ENCODE results near the gene FIBIN.
"Not testable (repeated sequence)": the region's sequence is repeated elsewhere in the genome, so short reads cannot be mapped to it uniquely, and the experiment has no call there.

The FIBIN gene

DNA sequence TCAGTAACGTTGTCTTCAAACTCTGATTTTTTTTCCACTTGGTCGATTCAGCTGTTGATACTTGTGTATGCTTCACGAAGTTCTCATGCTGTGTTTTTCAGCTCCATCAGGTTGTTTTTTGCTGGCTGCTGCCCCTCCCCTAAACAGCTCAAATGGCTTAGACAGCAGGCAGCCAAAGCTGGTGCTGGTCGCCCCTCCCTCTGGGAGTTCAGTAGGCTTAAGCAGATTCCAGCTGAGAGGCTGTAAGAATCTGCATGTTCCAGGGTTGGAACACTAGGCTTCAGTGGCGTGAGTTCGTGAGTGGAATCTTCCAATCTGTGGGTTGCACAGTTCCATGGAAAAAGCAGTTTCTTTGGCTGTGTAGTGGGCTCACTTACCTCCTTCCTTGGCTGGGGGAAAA, 10.3 kb upstream of the FIBIN start:
- no peak for DNase-seq

DNA sequence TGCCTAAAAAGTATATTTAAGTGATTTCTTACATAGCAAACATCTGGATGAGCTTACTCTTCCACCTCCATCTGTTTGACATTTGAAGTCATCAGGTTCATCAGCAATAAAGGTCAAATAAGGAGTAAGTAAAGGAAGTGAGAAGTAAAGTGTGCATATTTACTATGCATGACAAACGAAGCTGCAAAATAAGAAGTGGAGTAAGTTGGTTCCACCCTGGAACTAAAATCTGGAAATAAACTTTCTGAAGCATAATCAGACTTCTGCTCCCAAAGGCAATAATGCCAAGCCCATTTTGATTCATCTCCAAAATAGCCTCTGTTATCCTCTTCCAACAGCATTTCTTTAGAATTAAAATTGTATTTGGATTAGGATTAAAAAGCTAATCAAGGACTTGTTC, 8.4 kb upstream of the FIBIN start:
- DNase-seq: no peak

DNA sequence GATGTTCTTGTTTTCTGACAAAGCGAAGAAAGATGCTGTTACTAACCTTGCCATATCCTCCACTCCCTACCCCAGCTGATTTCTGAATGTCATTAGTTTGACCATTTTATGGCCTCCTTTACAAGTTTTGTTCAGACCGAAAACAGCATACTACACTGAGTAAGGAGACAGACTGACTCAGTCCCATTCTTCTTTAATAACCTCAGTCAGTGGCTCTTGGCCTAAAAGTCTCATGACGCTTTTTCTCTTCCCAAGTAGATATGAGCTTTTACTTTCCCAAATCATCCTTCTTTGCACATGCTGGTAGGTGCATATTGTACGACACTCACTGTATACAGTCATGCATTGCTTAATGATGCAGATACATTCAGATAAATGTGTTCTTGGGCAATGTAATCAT, 8.0 kb upstream of the FIBIN start:
- DNase-seq: no peak

DNA sequence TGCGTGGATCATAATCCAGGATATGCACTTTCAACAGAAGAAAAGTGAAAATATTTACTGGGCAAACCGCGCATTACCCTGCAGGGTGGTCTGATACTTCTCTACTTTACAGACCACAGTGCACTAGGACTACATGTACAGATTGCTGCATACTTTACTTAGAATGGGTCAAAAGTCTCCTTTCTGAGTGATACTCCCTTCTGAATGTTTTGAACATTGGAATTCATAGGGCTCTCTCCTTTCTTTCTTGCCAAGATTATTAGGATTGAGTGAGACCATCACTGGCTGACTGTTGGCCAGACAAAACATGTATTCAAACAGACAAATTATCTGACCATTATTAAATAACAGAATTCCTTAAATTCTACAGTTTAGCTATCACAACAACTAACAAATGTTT, 6.6 kb upstream of the FIBIN start:
- DNase-seq: no peak

DNA sequence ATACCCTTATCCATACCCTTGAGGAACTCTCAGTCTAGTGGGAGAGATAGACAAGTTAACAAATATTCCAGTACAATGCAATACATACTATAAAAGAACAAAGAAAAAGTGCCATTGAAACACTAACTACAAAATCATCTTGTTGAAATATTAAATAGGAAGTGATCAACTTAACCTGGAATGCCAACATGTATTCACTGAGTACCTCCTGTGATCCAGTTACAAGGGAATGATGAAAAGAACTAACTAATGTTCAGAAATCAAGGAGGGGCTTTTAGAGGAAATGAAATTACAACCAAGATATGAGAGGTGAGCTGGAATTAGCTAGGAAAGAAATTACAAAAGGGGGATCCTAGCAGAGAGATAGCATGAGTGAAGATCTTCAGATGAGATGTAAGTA, 6.2 kb upstream of the FIBIN start:
- DNase-seq: no peak

DNA sequence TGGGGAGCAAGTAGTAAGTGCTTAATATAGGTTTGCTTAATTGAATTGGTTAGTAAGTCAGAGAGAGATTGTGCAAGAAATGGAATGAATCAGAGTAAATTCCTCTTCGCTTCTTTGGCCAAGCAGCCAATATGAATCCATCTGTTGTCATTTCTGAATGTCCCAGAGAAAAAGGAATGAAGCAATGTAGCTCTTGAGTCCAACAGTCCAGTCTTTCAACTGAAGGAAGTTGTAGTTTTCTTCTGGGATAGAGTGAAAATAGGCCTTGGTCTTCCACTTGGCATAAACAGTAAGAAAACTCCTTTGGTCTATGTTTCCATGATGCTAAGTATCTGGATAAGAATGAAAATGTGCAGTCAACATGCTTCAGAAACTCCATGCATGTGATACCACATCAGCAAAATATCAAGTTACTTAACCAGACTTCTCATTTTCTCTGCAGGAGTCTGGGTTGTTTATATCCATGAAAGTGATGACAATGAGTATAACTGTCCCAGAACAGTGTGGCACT, 1.8 kb upstream of the FIBIN start:
- DNase-seq: no peak

DNA sequence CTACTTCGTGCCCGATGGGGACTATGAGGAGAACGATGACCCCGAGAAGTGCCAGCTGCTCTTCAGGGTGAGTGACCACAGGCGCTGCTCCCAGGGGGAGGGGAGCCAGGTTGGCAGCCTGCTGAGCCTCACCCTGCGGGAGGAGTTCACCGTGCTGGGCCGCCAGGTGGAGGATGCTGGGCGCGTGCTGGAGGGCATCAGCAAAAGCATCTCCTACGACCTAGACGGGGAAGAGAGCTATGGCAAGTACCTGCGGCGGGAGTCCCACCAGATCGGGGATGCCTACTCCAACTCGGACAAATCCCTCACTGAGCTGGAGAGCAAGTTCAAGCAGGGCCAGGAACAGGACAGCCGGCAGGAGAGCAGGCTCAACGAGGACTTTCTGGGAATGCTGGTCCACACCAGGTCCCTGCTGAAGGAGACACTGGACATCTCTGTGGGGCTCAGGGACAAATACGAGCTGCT, 751 bp downstream of the FIBIN start:
- DNase-seq: no peak

DNA sequence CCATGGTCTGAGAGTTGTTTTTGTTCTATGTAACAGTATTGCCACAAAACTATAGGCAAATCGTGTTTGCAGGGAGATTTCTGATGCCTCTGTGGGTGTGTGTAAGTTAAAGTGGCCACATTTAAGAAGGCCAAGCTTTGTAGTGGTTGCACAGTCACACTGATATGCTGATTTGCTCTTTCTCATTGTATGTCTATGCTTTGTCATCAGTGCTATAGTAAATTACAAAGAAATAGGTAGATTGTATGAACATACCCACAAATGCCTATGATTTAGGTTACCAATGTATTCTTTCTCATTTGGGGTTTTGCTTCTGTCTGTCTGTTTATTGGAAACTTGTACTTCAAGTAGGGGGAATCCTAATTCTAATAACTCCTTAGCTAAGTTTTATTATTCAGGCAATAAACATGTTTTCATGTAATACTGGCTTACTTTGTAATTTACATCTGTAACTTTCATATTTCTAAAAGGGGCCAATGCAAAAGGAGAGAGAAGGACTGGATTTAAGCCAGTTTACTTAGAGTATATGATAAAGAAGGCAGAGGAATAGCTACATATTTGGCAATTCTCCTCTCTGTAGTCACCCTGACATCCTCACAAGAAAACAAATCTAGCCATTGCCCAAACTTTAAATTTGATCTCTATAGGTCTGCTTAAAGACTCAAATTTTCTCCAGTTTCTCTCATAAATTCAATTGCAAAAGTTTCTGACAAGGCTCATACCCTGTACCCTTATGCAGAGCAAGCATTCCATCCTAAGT, 2.0 kb downstream of the FIBIN start:
- DNase-seq: no peak

DNA sequence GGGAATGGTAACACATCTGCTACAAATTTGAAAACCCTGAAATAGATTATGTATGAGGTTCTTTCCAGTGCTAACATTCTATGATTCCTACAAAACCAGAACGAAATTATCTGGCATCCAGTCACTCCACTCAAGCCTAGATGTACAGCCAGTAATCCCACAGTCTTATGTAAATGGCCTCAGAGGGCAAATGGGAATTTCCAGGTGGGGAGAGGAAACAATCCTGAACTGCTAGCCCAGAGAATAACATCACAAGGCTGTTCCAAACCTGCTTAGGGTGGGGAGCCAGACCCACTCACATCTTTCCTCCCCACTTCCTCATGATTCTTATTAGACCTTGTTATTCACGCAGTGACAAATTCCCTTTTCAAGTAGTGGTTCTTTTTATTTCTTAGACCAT, 3.5 kb downstream of the FIBIN start:
- DNase-seq: no peak

DNA sequence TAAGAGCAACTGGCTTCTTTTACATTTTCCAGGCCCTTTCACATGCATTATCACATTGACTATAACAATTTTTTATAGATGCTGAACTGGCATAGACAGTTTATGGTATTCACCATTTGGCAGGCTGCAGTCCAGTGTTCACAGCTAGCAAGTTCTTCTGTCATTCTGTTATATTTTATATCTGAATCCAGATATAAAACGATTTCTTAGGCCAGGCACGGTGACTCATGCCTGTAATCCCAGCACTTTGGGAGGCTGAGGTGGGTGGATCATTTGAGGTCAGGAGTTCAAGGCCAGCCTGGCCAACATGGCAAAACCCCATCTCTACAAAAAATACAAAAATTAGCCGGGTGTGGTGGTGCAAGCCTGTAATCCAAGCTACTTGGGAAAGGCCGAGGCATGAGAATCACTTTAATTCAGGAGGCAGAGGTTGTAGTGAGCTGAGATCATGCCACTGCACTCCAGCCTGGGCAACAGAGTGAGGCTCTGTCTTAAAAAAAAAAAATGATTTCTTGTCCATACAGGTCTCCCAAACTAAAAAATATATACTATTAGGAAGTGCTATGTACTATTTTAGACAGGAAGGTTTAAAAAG, 7.3 kb downstream of the FIBIN start:
- not testable (repeated sequence) for DNase-seq

DNA sequence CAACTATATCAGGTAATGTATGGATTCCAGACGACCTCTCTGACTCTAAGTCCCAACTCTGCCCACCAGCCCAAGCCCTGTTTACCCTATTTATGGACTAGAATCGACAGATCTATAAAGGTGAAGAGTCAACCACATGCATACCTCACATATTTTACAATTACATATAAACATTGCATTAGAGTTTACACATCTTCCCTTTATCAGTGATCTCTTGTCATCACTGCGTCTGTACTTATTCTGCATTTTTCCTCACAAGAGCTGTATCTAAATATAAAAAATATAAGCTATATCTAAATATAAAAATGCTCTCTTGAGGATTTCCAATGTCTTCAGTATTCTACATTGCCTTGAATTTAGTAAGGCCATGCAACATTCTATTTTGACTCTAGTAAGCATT, 8.5 kb downstream of the FIBIN start:
- DNase-seq: no peak

DNA sequence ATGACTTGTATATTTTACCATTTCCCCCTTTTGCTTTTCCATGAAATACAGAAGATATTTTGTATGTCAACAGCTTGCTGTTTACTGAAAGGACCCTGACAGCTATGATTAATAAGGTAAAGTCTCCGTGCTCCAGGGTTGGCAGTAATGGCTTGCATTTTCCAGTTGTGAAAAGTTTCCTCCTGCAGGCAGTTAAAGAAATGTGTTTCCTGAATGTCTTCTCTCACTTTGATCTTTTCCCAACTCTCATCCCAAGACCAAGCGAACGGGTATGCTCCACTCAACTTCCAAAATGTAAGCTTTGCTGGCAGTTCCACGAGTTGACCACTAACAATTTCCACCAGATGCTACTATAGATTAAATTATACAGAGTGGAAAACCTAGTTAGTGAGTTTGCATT, 8.9 kb downstream of the FIBIN start:
- no peak for DNase-seq

DNA sequence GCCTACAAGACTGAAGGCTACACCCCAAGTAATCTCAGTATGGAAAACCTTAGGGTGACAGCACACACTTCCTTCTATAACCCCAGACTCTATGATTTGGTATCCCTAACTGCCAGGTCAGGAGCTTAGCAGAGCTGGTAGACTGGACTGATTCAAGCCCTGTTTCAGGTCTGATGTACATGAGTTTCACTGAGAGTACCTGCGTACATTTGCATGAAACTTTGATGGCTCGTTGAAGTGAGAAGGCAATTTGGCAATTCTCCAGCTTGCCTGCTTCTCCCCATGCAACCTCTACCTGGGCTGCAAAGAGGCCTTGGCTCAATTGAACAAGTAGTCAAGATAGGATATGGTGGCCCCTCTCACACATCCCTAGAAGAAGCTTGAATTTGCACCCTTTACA, 10.2 kb downstream of the FIBIN start:
- no peak for DNase-seq

DNA sequence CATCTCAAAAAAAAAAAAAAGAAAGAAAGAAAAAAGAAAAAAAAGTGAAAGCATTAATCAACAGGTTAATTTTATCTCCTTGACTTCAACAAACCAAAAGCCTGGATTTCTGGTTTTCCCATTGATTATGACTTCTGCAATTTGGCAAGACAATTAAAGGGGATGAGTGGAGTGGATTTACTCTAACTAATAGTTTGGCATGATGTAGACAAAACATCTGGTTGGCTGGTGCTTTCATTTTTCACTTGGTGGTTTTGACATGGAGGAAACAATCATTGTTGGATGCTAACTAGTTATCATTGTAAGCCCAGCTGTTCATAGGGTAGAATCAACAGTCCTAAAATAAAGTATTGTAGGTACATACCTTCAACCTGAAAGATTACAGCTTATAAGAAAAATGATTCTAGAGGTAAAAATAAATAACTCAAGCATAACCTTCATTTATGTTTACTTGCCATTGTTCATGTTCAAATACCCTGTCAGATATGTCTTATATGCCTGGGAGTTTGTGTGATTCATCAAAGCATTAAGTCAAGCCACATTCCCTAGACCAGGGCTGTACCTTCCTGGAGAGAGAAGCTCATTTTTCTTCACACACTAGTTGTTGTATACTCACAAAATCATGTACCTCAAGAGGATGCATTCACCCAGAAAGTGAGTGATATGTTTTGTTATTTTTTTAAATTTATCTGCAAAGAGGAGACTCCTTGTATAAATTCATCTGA, 15.1 kb downstream of the FIBIN start:
- no peak for DNase-seq

DNA sequence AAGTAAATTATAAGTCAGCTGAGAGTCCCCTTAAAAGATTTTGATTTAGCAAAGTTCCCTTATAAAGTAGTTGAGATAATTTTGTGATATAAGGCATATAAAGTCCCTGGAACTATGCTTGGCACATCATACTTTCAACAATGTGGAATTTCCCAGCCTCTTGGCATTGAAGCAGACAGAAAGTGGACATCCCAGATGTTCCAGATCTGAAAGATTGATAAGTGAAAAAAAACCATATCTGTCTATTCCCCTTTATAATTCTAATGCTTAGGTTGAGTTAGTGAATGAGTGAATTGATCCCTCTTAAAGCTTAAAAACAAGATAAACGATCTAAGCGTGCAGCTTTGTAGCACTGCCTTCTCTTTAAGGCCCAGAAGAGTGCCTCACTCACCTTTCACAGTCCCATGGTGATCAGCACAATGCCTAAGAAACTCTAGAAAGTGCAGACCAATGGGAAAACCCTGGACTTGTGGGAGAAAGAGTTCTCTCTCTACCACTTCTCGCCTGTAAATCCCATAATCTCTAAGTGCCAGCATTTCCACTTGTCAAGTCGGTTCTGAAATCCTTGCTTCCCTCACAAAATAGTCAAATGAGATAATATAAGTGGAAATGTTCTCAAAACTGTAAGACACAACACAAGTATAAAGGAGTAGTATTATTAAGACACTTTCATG, 17.8 kb downstream of the FIBIN start:
- DNase-seq: no peak

DNA sequence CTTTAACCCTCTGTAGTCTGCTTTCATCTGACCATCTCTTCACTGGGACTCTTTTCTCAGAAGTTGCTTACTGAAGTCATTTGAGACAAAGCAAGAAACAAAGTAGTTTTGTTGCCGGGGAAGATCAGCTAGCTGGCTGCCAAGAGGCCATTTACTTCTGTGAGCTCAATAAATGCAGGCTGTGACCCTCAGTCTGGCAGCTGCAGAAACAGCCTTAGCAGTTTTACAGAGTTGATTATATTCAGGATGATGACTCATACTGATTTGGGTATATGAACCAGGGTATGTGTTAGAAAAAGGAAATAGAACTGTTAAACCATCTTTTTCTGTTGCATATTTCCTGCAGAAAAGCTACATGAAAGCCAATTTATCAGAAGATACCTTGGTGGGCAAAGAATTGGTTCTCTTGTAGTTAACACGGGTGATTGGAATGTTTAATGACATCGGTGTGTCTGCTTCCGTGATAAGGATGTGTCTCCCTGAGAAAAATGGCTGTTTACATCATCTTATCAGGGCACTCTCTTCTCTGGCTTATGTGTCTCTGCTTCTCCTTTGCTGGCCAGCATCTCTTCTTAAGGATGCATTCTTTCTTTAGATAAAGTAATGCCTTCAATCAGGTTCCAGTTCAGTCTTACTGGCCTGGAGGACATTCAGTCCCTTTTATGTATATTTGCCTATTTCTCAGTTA, 18.5 kb downstream of the FIBIN start:
- DNase-seq: no peak

DNA sequence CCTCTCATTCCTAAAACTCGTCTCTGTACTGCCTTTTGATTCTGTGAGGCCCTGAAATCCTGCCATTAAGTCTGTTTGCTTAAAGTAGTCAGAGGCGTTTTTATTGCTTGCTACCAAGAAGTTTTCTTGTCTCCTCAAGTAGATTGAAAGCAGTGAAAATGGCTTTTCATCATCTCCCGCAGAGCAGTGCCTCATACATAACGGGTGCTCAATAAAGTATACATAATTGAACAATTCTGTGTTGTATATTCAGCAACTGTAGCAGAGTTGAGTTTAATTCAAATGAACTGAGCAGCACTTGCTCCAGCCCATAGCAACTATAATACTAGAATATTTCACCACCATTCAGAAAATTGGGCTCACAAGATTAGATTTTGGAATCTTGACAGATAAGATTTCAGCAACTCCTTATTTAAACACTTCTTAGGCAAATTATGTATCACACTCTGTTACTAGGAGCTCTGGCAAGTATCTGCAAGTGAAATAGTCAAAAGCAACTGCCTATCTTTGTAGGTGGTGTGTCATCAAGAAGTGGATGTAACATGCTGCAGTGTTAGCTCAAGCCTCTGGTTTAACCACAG, 20.0 kb downstream of the FIBIN start:
- no peak for DNase-seq

DNA sequence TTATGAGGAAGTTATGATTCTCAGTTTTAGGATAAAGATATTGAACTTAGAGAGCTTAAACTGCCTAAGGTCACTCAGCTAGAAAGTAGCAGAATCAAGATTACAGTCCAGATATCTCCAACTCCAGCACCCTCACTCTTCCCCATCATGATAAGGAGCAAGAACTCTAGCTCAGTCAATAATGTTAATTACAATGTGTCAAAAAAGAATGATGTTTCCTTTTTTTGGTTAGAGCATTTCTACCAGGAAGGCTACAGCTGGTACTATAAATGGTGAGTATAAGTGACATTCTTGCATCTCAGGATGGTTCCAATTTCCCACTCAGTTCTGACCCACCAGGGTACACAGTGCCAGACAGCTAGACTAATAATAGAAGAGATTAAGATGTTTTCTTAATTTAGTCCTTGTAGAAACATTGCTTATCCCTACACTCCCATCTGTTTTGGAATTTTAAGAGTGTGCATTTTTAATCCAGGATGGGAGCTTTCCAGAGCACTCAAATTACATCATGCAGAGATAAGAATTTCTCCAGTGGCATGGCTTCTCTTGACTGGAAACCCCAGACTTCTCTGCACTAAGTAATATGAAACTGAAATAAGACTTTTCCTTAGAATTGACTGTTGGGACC, 25.1 kb downstream of the FIBIN start:
- DNase-seq: no peak

DNA sequence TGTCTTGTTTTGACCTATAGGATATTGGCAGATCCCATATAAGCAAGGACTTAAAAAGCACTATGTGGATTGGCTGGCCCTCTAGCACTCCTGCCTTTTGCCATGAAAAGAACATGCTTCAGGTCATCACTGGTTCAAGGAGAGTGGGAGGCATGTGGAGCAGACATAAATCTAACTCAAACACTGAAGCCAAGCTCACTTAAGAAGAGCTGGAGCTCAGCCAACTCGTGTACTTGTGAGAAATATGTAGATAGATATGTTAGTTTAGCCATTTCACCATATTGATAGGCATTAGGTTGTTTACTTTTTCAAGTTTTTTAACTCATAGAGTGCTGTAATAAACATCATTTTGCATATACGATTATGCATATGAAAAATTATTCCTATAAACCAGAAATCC, 26.8 kb downstream of the FIBIN start:
- DNase-seq: no peak

DNA sequence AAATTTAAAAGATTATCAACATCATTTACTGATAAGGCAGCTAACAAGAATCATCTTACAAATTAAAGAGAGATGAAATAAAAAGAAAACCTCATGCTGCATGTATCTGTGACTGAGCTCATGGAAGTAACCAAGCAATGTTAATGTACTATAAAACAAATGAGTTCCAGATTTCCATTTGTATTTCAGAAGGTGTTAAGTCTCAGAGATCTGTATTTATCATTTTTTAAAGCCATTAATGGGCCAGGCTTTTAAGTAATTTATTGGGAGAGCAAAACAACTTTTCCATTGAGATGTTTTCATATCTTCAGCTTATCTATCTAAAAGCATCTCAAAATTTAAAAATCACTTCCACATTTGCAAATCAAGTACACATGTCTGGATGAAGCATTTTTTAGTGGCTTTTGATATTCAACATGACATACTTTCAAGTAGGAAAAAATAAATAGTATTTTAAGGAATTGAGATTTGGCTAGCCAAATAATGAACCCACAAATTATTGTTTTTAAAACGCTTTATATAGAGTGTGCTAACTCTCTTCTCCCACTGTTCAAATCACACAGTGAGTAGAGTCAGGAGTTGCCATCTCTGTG, 28.8 kb downstream of the FIBIN start:
- no peak for DNase-seq

DNA sequence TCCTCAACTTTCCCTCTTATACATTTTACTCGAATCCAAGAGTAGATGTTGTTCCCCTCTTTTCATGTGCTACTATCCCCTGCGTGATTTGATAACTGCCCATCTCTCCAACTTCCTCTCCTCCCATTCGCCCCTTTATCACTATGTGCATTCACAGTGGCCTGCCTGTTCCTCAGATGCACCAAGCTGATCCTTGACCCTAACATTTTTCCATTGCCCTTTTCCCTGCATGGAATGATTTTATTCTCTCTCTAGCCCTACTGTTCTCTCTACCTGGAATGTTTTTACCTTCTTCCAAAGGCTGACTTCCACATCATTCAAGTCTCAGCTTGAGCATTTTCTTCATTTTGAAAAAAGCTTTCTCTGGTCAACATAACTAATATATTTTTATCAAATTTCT, 31.0 kb downstream of the FIBIN start:
- DNase-seq: no peak
